Effector CD4-positive, alpha-beta T cell (primary cell): ENCODE measurements around the gene CD46.

Experiments
- DNase-seq: peaks from one replicate; pipeline ENCODE4 v3.0.0-alpha.2; 2020

Gene CD46

DNA sequence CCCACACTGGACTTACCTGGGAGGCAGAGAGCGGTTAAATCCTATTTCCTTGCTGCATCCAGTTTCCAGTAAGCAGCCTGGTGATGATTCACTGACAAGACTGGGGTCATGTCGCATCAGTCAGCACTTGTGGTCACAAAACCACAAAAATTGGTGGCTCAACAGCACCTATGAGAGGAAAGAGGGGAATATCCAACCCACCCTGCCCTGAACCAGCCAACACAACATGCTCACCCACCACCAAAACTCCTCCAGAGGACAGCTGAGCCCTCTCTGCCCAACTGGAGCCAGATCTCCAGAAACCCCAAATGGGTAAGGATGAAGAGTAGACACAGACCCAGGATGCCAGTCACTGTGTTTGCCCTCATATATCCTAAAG is 64.0 kb downstream of the CD46 start:
- no peak for DNase-seq

- no peak for DNase-seq
Observed at GRCh38 chr1:207817166-207817565, 65.3 kb downstream of the CD46 start.

- DNase-seq: no peak
Observed at GRCh38 chr1:207817778-207818751, 66.2 kb downstream of the CD46 start.

DNA sequence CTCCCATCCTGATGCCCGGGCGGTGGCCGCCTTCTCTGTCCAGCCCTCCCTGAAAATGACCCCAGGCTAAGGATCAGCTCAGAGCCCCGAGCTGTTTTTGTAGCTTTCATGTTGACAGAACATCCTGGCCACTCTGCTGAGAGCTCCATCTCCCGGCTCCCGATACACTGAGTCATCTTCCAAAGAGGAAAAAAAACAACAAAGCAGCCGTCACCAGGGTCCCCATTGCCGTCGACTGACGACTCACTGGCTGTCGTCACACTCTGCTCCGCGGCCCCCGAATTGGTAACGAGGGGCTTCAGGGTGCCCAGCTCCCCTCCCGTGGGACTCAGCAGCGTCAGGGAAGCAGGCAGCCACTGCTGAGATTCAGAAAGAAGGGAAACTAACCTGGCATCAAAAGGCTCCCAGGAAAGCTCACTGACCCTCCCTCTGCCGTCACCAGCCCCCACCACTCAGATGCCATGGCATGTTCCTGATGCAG is 67.2 kb downstream of the CD46 start:
- DNase-seq: no peak

- DNase-seq: no peak
Observed at GRCh38 chr1:207820568-207821463, 69.0 kb downstream of the CD46 start.

DNA sequence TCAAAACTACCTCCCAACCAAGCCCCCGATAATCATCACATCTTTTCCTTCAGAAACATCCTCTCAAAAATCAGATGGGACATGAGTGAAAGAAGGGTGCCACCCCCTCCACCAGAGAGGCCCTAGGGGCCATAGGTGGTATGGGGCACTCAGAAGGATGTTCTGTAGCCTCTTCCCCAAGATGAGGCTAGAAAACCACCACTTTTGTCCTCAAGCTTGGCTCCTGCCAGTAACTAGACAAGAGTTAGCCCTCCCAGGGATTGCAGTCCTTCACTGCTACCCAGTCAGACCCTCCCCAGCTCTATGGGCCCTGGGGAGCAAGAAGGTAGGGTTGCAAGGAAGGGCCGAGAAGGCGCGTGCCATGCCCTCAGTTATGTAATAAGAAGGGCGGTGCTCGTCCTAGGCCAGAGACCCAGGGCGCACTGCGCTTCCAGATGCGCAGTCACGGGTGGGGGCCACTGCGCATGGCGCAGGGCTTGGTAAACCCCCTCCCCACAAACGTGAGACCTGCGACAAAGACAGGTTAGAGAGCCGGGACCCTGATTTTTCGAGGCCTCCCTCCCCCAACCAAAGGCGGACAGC is 69.7 kb downstream of the CD46 start:
- DNase-seq: no peak

DNA sequence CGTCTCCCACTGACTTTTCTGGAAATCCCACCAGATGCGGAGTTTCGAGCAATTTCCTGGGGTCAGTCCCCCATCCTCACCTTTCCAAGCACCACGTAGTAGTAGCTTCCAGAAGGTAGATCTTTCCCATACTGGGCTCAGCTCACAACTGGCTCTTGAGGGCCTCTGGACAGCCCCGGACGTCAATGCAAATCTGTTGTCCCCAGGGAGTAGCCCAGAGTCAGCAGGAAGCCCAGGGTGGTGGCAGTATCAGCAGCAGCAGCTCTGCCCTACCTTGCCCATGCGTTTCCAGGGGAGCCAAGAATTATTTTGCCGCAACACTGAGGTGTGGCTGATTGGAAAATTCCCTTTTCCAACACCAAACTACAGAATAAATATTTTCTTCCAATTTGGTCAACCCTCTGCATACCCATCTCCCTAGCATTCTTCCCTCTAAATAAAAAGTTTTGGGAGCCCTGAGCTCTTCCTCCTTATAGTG is 70.3 kb downstream of the CD46 start:
- no peak for DNase-seq

- peak; percentile 61 for DNase-seq
Observed at GRCh38 chr1:207822602-207823451, 71.0 kb downstream of the CD46 start.

DNA sequence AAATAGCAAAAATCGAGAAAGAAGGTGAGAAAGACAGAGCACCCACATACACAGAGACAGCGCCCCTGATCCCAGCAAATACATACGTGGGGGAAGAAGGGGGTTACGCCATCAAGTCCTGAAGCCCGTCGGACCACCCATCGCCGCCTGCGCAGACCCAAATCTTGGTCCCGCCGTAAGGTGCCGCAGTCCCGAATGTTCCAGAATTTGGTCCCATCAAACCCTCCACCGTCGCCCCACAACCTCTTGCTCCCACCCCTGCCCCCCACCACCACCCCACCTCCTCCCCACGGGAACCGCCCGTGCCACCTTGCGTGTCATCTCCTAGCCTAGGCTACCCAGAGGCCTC is 71.7 kb downstream of the CD46 start:
- no peak for DNase-seq

GRCh38 chr1:207823880-207824566 is 72.2 kb downstream of the CD46 start:
- DNase-seq: peak; percentile 67

DNA sequence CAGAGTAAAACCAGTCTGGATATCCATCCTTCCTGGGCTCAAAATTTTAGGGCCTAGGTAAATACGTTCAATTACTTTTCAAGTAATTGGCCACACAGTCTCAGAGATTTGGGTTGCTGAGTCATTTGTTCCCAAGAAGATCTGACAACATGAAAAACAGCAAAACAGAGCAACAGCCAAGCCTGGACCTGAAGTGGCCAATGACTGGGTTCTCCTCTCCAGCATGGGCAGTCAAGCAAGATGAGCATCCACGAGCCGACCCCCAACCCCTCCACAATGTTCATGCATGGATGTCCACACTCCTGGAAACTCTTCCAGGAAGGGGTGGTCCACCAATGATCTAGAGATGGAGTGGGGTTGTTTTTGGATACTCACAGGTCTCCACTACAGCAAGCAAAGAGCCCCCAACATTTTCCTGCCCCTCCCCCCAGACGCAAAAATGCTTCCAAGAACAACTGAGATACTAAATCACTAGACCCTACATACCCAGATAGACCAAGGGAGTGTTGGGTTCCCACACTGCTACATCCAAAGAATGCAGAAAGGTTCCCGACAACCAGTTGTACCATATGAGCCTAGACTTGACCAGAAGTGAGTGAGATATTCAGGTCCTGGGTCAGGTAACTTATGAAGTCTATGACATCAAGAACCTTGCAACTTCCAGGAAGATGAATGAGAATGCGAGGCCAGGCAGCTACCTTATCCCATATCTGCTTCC is 73.0 kb downstream of the CD46 start:
- no peak for DNase-seq

DNA sequence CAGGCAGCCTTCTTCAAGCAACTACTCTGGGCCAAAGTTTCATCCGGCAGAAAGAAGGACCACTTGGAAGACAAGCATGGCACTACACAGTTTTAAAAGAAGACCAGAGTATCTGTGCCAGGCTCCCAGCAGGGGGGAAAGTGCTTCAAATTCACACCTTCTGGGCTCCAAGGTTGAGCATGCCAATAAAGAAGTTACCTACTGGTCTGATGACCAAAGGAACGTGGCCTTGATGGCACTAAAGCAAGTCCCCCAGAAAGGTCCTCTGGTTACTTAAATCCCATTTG is 73.5 kb downstream of the CD46 start:
- DNase-seq: no peak

DNA sequence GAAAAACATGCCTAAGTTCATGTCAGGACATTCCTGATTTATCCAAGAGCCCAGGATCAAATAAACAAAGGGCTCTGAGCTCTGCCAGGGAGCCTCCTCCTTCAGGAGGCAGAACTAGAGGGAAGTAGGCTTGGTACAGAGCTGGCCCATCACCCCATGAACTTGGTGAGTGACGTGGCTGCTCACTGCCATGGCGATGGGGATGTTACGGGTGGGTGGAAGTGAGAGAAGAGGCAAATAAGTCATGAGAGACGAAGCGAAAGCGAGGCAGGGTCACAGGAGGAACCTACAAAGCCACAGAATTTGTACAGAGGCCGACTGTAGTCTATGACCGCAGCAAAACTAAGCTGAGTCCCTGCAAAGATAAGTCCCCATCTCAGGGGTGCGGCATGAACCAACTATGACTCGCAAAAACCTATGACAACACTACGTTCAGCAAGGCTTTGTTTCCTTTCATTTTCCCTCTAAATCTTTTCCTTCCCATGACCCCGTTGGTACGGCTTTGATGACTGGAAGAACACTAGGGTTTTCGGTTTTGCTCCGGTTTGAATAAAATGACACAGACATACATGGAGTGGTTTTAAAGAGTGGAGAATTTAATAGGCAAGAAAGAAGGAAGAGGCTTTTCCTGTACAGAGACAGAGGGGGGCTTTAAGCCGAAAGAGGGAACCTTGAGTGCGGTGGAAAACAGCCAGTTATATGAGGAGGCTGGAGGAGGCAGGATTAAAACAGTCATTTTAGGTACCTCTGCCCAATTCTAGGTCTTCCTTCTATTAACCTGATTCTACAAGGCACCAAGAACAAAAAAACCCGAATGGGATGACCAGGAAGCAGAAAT is 74.1 kb downstream of the CD46 start:
- peak; percentile 73 for DNase-seq

DNA sequence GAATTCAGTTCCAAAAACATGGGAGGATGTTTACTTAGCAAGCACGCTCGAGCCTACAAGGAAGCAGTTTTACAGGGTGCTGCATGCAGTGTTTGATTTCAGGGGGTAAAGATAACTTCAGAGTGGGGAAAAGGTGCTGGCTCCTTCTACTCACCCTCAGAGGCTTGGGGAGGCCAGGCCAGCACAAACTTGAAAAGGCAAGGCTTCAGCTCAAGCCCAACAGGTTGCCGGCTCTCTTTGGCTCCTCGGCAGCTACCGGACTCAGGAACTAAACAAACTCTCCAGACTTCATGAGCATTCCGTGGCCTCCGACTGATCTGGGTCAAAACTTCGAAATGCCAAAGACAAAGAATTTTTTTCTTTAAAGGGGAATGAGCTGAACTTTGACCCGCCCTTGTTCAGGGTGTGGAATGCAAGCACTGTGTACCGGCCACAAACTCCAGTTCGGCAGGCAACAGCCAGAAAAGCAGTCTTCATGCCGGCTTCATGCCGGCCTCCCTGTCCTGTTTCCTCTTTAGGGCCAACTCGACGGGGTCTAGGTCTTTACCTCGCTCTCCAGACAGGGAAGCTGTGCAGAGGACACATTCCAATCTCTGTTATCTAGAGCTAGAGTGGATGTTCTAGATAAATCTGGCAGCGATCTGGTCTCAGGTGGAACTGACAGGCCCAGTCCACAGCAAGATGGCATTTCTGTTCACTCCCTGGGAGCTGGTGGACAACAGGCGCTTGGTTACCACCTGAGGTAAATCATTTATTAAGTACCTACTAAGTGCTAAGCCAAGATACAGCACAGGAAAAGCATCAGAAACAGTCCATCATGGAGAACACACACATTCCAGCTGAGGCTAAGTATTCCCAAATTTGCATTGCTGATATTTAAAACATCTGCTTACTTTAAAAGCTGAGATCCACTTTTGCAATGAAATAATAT is 75.0 kb downstream of the CD46 start:
- no peak for DNase-seq

GRCh38 chr1:207827488-207827830 is 75.6 kb downstream of the CD46 start:
- no peak for DNase-seq

DNA sequence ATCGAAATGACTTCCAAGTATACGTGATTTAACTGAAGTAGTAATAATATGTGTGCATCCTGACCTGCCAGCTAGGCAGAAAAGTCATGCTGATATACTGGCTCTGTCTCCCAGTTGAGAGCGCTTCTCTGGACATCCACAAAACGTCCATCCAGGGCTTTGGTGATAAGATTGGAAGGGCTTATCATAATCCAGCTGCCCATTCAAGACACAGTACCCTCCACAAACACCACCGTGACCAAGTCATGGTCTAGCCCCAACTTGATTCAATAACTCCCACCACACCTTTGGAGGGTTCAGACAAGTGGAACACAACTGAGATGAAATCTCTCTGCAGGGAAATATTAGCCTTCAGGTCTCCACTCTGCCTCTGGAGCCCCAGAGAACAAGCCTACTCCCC is 76.2 kb downstream of the CD46 start:
- no peak for DNase-seq

DNA sequence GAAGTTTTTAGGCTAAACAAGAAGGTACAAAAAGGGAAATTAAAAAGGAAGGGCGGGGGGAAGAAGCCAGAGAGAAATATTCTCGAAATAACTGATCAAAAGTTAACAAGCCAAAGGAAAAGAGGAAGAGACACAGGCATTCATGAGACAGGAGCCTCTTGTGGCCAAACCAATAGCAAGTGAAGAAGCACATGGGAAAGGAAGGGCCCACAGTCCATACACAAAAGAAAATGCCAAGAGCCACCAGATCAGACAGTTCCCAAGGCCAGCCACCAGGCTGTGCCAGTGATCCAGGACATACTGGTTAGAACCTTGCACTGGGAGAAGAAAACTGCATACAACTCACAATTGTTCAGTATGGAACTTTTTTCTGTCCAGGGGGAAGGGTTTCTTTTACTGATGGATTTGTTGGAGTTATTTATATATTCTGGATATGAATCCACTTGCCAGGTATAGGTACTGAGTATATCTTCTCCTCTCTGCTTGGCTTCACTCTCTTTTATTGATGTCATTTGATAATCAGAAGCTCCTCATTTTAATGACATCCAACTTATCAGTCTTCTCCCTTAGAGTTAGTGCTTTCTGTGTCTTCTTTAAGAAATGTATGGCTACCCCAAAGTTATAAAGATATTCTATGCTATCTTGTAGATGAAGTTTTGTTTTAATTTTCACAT is 76.8 kb downstream of the CD46 start:
- DNase-seq: peak; percentile 40

- DNase-seq: no peak
Observed at GRCh38 chr1:207829576-207829975, 77.7 kb downstream of the CD46 start.
